GM12878 (cell line): Measurements from ENCODE around the gene BCS1L. TPM values are rescaled to one million over a fixed set of nuclear protein-coding genes. Genes with fewer than 3 reads are reported as not detected.
A peak's percentile ranks its signal among the peaks of the same experiment; 100 is the strongest.

ENCODE experiments used
- ATAC-seq: fragments of 200-7000 bp; cut with Tn5 transposase; 3 replicates; pipeline ENCODE4 v1.9.1; 2020; ENCODE audit warnings: mild to moderate bottlenecking, moderate library complexity
- BruUV-seq: library from RNA; stranded (reverse); fragments of 400-500 nt; replicated peaks from 2 replicates; lab custom pipeline; 2021; lab: Mats Ljungman, UMichigan
- CTCF ChIA-PET: fragments of 300-600 bp; sonication (Branson Sonifier 250); formaldehyde crosslinking; extraction: SDS; loops from one replicate; lab custom pipeline; 2021; ENCODE audit warnings: inconsistent platforms; lab: Yijun Ruan, JAX
- POLR2A ChIA-PET: fragments of 350-600 bp; formaldehyde crosslinking; extraction: SDS; loops from one replicate; lab custom pipeline; 2021; ENCODE audit warnings: inconsistent platforms; lab: Charles Lee
- RAD21 ChIA-PET: fragments of 300-600 bp; sonication (Branson Sonifier 250); formaldehyde crosslinking; loops from one replicate; lab custom pipeline; 2023; ENCODE audit warnings: antibody characterized with exemption; ENCODE audit not compliant: unreplicated experiment; lab: Charles Lee
- SMC1A ChIA-PET: fragments of 300-600 bp; sonication (Branson Sonifier 250); formaldehyde crosslinking; loops from one replicate; lab custom pipeline; 2023; ENCODE audit not compliant: unreplicated experiment, uncharacterized antibody; lab: Charles Lee
- DNase-seq: peaks from one replicate; pipeline ENCODE4 v3.0.0-alpha.2; 2011; ENCODE audit warnings: low read depth, low spot score
- FAIRE-seq: peaks from 3 replicates; lab custom pipeline; 2011; peaks lifted over from hg19 to GRCh38; lab: Jason Lieb, UNC
- H2AFZ ChIP-seq: 2 replicates; pipeline ENCODE4 v1.6.0; 2011; ENCODE audit warnings: low read depth, low read length, control low read depth; ENCODE audit not compliant: control insufficient read depth
- H3K27ac ChIP-seq: 2 replicates; pipeline ENCODE4 v1.5.1; 2011; ENCODE audit warnings: control low read depth; ENCODE audit not compliant: control insufficient read depth, insufficient read depth
- H3K27me3 ChIP-seq, 2 experiments: replicated peaks in 1 of 2; 2 replicates each; pipeline versions ENCODE4 v1.6.0 to v1.6.1; 2011; ENCODE audit warnings: low read length in 1 of 2; ENCODE audit not compliant: control insufficient read depth in 2 of 2, insufficient read depth in 2 of 2
- H3K36me3 ChIP-seq, 2 experiments: 2 replicates each; pipeline ENCODE4 v1.5.1; 2011; ENCODE audit warnings: low read length in 1 of 2; ENCODE audit not compliant: control insufficient read depth in 2 of 2, insufficient read depth in 2 of 2
- H3K4me1 ChIP-seq: 2 replicates; pipeline ENCODE4 v1.6.1; 2011; ENCODE audit warnings: mild to moderate bottlenecking, low read length, moderate library complexity, mixed read lengths; ENCODE audit not compliant: control insufficient read depth, insufficient read depth
- H3K4me2 ChIP-seq: 2 replicates; pipeline ENCODE4 v1.6.0; 2011; ENCODE audit warnings: control low read depth; ENCODE audit not compliant: control insufficient read depth, insufficient read depth
- H3K4me3 ChIP-seq: fragments of 200-600 bp; sonication (generic); 2 replicates; pipeline ENCODE4 v1.5.1; 2016
- H3K79me2 ChIP-seq: 2 replicates; pipeline ENCODE4 v1.6.0; 2011; ENCODE audit warnings: low read length; ENCODE audit not compliant: control insufficient read depth, insufficient read depth
- H3K9ac ChIP-seq: 2 replicates; pipeline ENCODE4 v1.8.0; 2011; ENCODE audit warnings: low read length, control low read depth, mixed read lengths; ENCODE audit not compliant: control insufficient read depth, insufficient read depth
- H3K9me3 ChIP-seq: replicated peaks from 3 replicates; pipeline ENCODE4 v1.5.1; 2011; ENCODE audit warnings: mild to moderate bottlenecking, low read length; ENCODE audit not compliant: control insufficient read depth, insufficient read depth
- H4K20me1 ChIP-seq: 2 replicates; pipeline ENCODE4 v1.6.0; 2011; ENCODE audit not compliant: control insufficient read depth, insufficient read depth
- GATAD2B ChIP-seq: fragments of 450-650 bp; conservative IDR thresholded peaks from 2 replicates; pipeline ENCODE4 v1.6.1; 2017; ENCODE audit warnings: low read depth, mild to moderate bottlenecking, moderate library complexity
- HDAC2 ChIP-seq: fragments of 200-600 bp; sonication (generic); IDR thresholded peaks from 2 replicates; pipeline ENCODE4 v1.6.1; 2017
- LARP7 ChIP-seq: fragments of 450-650 bp; IDR thresholded peaks from 2 replicates; pipeline ENCODE4 v1.6.1; 2017; ENCODE audit warnings: mild to moderate bottlenecking
- MTA3 ChIP-seq: IDR thresholded peaks from 2 replicates; pipeline ENCODE4 v1.6.1; 2012; ENCODE audit warnings: low read length, inconsistent platforms, borderline replicate concordance
- POU2F2 ChIP-seq: IDR thresholded peaks from 3 replicates; pipeline ENCODE4 v1.6.1; 2011; ENCODE audit warnings: low read depth, mild to moderate bottlenecking, low read length, borderline replicate concordance
- RBBP5 ChIP-seq: fragments of 200-600 bp; sonication (generic); conservative IDR thresholded peaks from 2 replicates; pipeline ENCODE4 v1.6.1; 2016
- SIN3A ChIP-seq: IDR thresholded peaks from 2 replicates; pipeline ENCODE4 v1.6.1; 2012; ENCODE audit warnings: low read depth, low read length, improper control_type of control experiment
- WGBS: methylation state at CpG from one replicate; pipeline ENCODE4 v1.1.6; 2016; ENCODE audit warnings: low lambda C conversion rate; ENCODE audit not compliant: insufficient replicate concordance, insufficient coverage; ENCODE audit errors: missing lambda C conversion rate; 5-methylcytosine and 5-hydroxymethylcytosine counted together
- in situ Hi-C: fragments of 300-500 bp; cut with MboI; formaldehyde crosslinking; loops from 9 replicates; pipeline ENCODE4 v1.14.3; 2018; ENCODE audit warnings: mixed read lengths
- intact Hi-C: fragments of 100-400 bp; cut with micrococcal nuclease; formaldehyde crosslinking; loops from one replicate; pipeline ENCODE4 v1.14.2; 2022; ENCODE audit not compliant: unreplicated experiment
- polyA plus RNA-seq, 11 experiments: library from polyadenylated mRNA; depleted of rRNA in 4 of 11; unstranded in 6 of 11; stranded (reverse) in 5 of 11; fragments of >200 nt; fragmentation: Nextera tagmentation in 4 of 11; fragmentation: Illumina TruSeq in 1 of 11; extraction: Ambion mirVana in 4 of 11; extraction: Trizol in 1 of 11; gene quantifications; 1 replicate in 1 of 11; 2 replicates in 10 of 11; pipeline versions ENCODE4 v1.2.1 to v1.2.3, GENCODE V29; 2011 to 2016; ENCODE audit warnings: inconsistent platforms in 2 of 11, missing spikeins in 2 of 11, low read depth in 1 of 11
- total RNA-seq, 4 experiments: library from RNA; depleted of rRNA in 3 of 4; stranded (reverse); fragments of >200 nt in 3 of 4; fragmentation: Illumina TruSeq in 1 of 4; extraction: Trizol in 1 of 4; gene quantifications; 2 replicates each; pipeline versions ENCODE4 v1.2.1 to v1.2.3, GENCODE V29; 2013 to 2021

Gene BCS1L
- total and polyA plus RNA-seq, 10 of the 15 experiments (the other 5 are each of a cell fraction or from before 2014, with no cell fraction given), result 40.4 to 114 (median 65.2) TPM

DNA sequence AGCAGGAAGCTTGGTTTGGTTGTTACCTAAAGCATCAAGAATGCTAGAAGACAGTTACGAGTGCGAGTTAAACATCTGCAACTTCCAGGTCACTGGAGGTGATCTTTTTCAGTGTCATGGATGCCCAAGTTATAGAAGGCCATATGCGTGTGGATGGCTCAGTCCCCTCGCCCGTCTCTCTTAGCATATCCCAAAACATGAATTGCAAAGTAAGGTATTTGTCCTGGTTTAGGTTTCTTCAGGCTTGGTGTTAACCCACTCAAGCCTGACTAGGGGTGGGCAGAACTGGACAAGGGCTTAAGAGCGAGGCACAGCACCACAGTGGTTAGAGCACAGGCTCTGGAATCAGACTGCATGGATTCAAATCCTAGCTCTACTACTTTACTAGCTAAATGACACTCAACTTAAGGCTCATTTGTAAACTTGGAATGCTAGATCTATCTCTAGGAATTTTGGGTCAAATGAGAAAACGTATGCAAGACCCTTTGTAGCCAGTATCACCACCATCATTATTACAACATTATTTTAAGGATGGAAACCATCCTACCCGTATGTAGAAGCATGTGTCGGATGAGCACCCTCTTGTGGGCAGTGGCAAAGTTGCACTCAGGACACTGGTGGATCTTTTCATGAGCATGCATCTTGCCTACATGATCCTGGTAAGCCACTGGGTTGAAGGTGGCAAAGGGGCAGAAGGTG, 11.2 kb upstream of the BCS1L start (continued):
- 0 out of 3 replicates have a peak, but pooled peaks have one; percentile 19 for TF ChIP-seq POU2F2
- TF ChIP-seq, all 136 proteins: peak for 5

DNA sequence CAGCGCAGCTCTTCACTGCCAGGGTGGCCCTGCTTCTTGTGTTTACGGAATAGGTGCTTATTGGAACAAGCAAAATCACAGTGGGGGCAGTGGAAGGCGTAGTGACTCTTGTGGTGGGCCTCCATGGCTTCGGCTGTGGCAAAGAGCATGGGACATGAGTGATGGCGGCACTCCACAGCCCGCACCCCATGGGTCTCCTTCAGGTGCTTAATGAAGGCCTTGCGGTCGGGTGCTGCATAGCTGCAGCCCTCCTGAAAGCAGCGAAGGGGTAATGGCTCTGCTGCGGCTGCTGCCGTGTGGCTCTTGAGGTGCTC, 10.7 kb upstream of the BCS1L start:
- no TSS peak for BruUV-seq
- Histone ChIP-seq H3K36me3 (peaks cover 28 to 37% of the 10 kb centered on the region in 2 experiments), H2AFZ (no peak overlapping the region), H3K27me3 (no peaks in the 10 kb centered on the region), H3K9ac (no peak overlapping the region), H3K4me3 (no peak overlapping the region), H3K79me2 (peaks cover 2% of the 10 kb centered on the region; the same call in 1 of the 2 replicates), H3K9me3 (no peaks in the 10 kb centered on the region), H3K4me1 (no peaks in the 10 kb centered on the region), H4K20me1 (no peaks in the 10 kb centered on the region), H3K27ac (no peak overlapping the region), H3K4me2 (no peak overlapping the region)
- POLR2A ChIA-PET, result no interaction called here
- RAD21 ChIA-PET, result interaction anchor here (0.7 to 1.4 kb wide), 2 partner anchors 242 to 346 kb away, joined by 3 read pairs; no protein-coding TSS in a partner anchor
- FAIRE-seq (no peak), ATAC-seq (no peak; the same call in 2 of the 3 replicates), DNase-seq (no peak)
- SMC1A ChIA-PET, result interaction anchor here (1.0 to 3.3 kb wide), 5 partner anchors 9 to 200 kb away, joined by 3 to 20 read pairs (median 3); partner anchors contain the start of genes BCS1L and ZNF142
- in situ Hi-C loops, result loop anchor here (5.0 kb wide), 1 partner anchor 241 kb away; no protein-coding TSS in a partner anchor
- CTCF ChIA-PET, result interaction anchor here (0.8 to 3.6 kb wide), 13 partner anchors 10 to 373 kb away, joined by 3 to 25 read pairs (median 4); partner anchors contain the start of genes BCS1L, RNF25, STK36 and ZNF142
- intact Hi-C loops, result loop anchor here (1.0 kb wide), 1 partner anchor 242 kb away; no protein-coding TSS in a partner anchor
- WGBS, result 90% methylated on average over 10 of the region's 11 CpGs
- TF ChIP-seq SIN3A, result no peak

DNA sequence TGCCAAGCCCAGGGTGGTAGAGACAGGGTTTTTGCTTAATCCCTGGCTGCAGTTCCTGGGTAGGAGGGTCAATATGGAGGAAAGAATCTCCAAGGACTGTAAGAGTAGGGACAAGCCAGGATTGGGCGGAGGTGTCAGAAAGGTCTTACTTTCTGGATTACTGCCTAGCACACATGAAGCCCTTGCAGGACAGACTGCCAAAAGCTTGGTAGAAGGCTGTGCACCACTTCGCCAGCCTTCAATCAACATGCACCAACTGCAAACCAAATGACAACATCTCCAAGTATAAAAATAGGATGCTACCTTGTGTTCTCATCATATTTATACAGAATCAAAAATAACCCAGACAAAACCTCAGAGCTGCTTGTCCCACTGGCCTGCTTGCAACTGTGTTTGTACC, 3.7 kb upstream of the BCS1L start:
- SMC1A ChIA-PET, result interaction anchor here (1.0 kb wide), 2 partner anchors 11 to 194 kb away, joined by 3 to 4 read pairs; no protein-coding TSS in a partner anchor
- in situ Hi-C loops, result no loop called here

More for the DNA sequence above, 3.7 kb upstream of the BCS1L start:
- Histone ChIP-seq H3K9me3 (no peaks in the 10 kb centered on the region), H4K20me1 (no peaks in the 10 kb centered on the region), H3K79me2 (peaks cover 31% of the 10 kb centered on the region), H3K4me1 (peaks cover 16% of the 10 kb centered on the region), H3K4me3 (no peak overlapping the region), H3K9ac (0 out of 2 replicates have a peak overlapping the region, but pooled peaks have one; percentile 27), H2AFZ (no peak overlapping the region)
- DNase-seq (no peak), FAIRE-seq (no peak)
- WGBS, result 97% methylated on average over 2 of the region's 2 CpGs
- no TSS peak for BruUV-seq
- ChIA-PET CTCF (interaction anchor here (1.2 to 1.7 kb wide), 2 partner anchors 17 to 249 kb away, joined by 3 read pairs; partner anchors contain the start of genes RNF25 and STK36), RAD21 (interaction anchor here (1.0 kb wide), 1 partner anchor 383 kb away, joined by 3 read pairs; no protein-coding TSS in a partner anchor), POLR2A (interaction anchor here (0.5 to 0.8 kb wide), 2 partner anchors 9 to 98 kb away, joined by 3 to 8 read pairs; no protein-coding TSS in a partner anchor)
- TF ChIP-seq MTA3 (no peak), RBBP5 (no peak), HDAC2 (no peak), LARP7 (no peak), GATAD2B (no peak)
- TF ChIP-seq, all 136 proteins: peak for 0
- no peak for ATAC-seq
- H3K27ac ChIP-seq, result no peak overlapping the region
- peaks cover 13 to 22% of the 10 kb centered on the region in 2 experiments; a peak in 3 of 4 replicates for H3K36me3 ChIP-seq
- peak overlapping the region; percentile 9; the same call in 1 of the 2 replicates for H3K4me2 ChIP-seq
- intact Hi-C loops, result loop anchor here (5.0 to 10.0 kb wide), 2 partner anchors 258 to 361 kb away; partner anchors contain the start of genes CTDSP1 and TMBIM1
- H3K27me3 ChIP-seq, result no peaks in the 10 kb centered on the region
